ENCODE data around the gene ALDH1L2.

DNA sequence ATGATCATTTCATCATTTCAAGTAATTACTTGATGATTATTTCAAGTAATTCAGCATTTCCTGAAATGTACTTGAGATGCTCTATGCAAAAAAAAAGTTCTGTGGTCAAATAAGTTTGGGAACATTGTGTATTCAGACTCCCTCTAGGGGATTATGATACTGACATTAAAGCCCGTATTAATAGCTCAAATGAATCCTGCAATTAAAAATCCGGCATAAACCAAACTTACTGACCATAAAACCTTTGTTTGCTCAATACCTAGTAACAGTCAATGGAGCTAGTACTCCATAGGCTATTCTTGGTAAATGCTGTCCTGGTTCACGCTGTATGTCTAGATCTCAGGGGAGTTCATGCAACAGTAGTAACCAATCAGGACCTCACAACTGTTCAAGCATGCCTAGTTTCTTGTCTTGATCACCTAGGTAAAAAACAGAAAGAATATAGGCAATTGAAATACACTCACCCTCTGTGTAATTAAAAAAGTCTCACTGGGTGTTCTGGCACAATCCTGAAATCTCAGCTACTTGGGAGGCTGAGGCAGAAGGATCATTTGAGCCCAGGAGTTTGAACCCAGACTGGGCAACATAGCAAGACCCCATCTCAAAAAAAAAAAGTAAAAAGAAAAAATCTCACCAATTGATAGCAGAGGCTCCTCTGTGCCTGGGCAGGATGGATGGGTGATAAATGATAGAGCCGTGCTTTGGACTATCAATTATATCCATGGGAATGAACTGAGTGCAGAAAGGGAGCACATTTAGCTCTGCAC is 14.1 kb downstream of the ALDH1L2 start:
- TF ChIP-seq POLR2AphosphoS5 (IDR thresholded peaks at IDR 0.05; ENCODE audit: low read depth, low read length) (no peak), POLR2A (IDR thresholded peaks at IDR 0.05; ENCODE audit: low read depth, low read length) (no peak), TAF1 (IDR thresholded peaks at IDR 0.05; ENCODE audit: borderline replicate concordance, low read depth, low read length) (no peak)

All from GM12892 (cell line).